GM06990 (cell line): ENCODE data around the gene ADAMTS17.

Experiments used
- DNase-seq: peaks from one replicate; pipeline ENCODE4 v3.0.0-alpha.2; 2011; ENCODE audit not compliant: insufficient read length; ENCODE audit errors: extremely low read depth
- H3K27me3 ChIP-seq: replicated peaks from 2 replicates; pipeline ENCODE4 v1.6.0; 2011; ENCODE audit warnings: low read length; ENCODE audit not compliant: control insufficient read depth, insufficient read depth
- H3K36me3 ChIP-seq: 2 replicates; pipeline ENCODE4 v1.5.1; 2011; ENCODE audit warnings: low read length; ENCODE audit not compliant: control insufficient read depth, insufficient read depth
- H3K4me3 ChIP-seq: replicated peaks from 2 replicates; pipeline ENCODE4 v1.5.1; 2011; ENCODE audit warnings: low read depth, mild to moderate bottlenecking, control low read depth, low read length
- TF ChIP-seq, protein P1 (sequence below): IDR thresholded peaks from 2 replicates; pipeline ENCODE4 v1.5.1; 2011; ENCODE audit warnings: low read length, control low read depth, mild to moderate bottlenecking, inconsistent platforms; ENCODE audit not compliant: insufficient read depth, poor library complexity, severe bottlenecking

The ADAMTS17 gene

DNA sequence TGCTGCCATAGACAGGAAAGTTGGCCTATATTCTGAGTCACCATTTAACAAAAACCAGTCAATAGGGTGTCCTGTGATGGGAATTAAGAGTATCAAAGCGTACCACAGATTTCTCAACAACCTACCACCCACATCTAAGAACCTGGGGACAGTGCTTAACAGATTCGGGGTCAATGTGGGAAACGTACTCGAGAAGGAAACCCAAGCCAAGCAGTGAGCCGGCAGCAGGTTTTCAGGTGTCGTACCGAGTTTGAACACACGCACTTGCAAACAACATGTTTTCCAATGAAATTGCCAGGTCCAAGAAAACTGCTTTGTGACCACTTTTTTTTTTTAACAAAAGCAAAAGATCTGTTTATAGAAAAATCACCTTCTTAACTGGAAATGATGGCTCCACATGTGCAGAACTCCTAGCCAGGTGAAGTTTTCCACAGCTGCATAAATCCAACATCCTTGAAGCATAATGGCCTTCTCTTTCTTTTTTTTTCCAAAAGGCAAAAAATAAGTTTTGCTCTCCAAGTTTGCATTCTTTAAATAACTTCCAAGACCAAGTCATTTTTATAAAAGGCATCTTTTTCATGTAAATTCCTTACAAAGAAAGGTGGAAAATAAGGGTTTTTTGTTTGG is 45.7 kb downstream of the ADAMTS17 start:
- H3K4me3 ChIP-seq: no peak overlapping the region
- H3K36me3 ChIP-seq: no peaks in the 10 kb centered on the region
- no peak for DNase-seq
- H3K27me3 ChIP-seq: no peaks in the 10 kb centered on the region
- TF ChIP-seq, protein P1, sequence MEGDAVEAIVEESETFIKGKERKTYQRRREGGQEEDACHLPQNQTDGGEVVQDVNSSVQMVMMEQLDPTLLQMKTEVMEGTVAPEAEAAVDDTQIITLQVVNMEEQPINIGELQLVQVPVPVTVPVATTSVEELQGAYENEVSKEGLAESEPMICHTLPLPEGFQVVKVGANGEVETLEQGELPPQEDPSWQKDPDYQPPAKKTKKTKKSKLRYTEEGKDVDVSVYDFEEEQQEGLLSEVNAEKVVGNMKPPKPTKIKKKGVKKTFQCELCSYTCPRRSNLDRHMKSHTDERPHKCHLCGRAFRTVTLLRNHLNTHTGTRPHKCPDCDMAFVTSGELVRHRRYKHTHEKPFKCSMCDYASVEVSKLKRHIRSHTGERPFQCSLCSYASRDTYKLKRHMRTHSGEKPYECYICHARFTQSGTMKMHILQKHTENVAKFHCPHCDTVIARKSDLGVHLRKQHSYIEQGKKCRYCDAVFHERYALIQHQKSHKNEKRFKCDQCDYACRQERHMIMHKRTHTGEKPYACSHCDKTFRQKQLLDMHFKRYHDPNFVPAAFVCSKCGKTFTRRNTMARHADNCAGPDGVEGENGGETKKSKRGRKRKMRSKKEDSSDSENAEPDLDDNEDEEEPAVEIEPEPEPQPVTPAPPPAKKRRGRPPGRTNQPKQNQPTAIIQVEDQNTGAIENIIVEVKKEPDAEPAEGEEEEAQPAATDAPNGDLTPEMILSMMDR: no peak

DNA sequence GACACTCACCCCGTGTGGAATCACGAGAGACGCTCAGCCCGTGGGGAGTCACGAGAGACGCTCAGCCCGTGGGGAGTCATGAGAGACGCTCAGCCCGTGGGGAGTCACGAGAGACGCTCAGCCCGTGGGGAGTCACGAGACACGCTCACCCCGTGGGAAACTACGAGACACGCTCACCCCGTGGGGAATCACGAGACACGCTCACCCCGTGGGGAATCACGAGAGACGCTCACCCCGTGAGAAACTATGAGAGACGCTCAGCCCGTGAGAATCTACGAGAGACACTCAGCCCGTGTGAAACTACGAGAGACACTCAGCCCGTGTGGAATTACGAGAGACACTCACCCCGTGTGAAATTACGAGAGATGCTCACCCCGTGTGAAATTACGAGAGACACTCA is 49.8 kb downstream of the ADAMTS17 start:
- Histone ChIP-seq H3K4me3 (no peak overlapping the region), H3K36me3 (no peaks in the 10 kb centered on the region), H3K27me3 (no peaks in the 10 kb centered on the region)
- TF ChIP-seq, protein P1: no peak
- no peak for DNase-seq

DNA sequence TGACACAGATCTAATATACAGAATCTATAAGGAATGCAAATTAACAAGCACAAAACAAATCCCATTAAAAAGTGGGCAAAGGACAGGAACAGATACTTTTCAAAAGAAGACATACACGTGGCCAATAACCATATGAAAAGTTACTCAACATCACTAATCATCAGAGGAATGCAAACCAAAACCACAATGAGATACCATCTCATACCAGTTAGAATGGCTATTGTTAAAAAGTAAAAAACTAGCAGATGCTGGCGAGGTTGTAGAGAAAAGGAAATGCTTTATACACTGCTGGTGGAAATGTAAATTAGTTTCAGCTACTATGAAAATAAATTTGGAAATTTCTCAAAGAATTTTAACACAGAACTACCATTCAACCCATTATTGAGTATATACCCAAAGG is 50.7 kb downstream of the ADAMTS17 start:
- DNase-seq: no peak
- Histone ChIP-seq H3K4me3 (no peak overlapping the region), H3K36me3 (no peaks in the 10 kb centered on the region), H3K27me3 (no peaks in the 10 kb centered on the region)
- TF ChIP-seq, protein P1: no peak

DNA sequence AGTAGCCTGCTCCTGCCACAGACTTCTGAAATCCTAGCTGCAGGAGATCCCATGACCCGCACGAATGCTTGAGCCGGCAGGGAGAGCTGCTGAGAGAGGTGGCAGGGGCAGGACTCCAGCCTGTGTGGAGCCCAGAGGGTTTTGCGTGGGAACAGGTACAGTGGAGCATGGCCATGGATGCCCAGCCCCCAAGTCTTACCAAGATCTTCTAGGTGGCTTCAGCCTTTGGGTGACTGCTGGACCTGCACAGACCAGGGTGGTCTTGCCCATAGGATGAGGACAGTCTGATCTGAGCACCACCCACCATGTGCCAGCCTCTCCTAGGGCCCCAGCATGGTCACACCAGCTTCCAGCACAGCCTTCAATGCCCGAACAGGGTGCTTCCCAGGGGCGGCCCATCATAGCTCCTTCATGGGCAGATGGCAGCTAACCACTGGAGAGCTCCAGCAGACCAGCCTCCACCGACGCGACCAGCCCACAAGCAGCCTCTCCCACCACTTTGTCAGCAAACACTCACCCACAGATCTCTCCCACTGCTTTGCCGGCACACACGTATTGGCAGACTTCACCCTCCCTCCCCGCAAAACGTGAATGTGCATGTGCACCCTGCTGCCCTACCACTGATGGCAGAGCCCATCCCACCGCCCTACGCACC is 56.0 kb downstream of the ADAMTS17 start:
- no peaks in the 10 kb centered on the region for H3K36me3 ChIP-seq
- DNase-seq: no peak
- TF ChIP-seq, protein P1: no peak
- H3K27me3 ChIP-seq: no peaks in the 10 kb centered on the region
- H3K4me3 ChIP-seq: no peak overlapping the region

DNA sequence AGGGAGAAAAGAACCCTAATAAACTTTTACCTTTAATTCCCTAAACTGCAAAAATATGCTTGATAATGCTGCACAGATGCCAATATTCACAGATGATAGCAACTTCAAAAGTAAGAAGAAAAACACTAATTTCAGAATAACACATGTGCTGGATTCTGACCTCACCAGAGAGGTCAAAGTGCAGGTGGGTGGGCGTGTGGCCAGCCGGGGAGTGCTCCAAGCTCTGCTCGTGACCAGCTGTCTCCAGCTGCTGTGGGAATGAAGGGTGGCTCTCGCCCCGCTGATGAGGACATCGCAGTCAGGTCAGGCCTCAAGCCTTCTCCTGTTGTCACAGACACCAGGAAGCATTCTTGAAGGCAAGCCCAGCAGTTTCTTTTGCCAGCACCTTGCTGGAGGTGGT is 57.1 kb downstream of the ADAMTS17 start:
- no peak for DNase-seq
- no peaks in the 10 kb centered on the region for H3K36me3 ChIP-seq
- no peak overlapping the region for H3K4me3 ChIP-seq
- no peaks in the 10 kb centered on the region for H3K27me3 ChIP-seq
- TF ChIP-seq, protein P1: no peak
